Skin of body (tissue), 2 donors: Measurements from ENCODE around the gene ADGRV1. TPM values are rescaled to one million over a fixed set of nuclear protein-coding genes. Genes with fewer than 3 reads are reported as not detected.
"Not testable (repeated sequence)": the region's sequence is repeated elsewhere in the genome, so short reads cannot be mapped to it uniquely, and the experiment has no call there.

Source experiments
- DNase-seq: peaks from one replicate; lab custom pipeline; 2025; lab: John Stamatoyannopoulos, UW
- total RNA-seq: library from RNA; depleted of rRNA; stranded (reverse); fragments of >200 nt; gene quantifications from one replicate; pipeline ENCODE4 v1.2.3, GENCODE V29; 2014

Gene ADGRV1
- total RNA-seq, 1 donor from 2014 or later, result 11.2 TPM

- no peak for DNase-seq
These were observed 424.6 kb downstream of the ADGRV1 start for GRCh38 chr5:90983148-90983547.

- DNase-seq, result peak; percentile 10
These were observed 425.1 kb downstream of the ADGRV1 start for GRCh38 chr5:90983711-90984124.

GRCh38 chr5:90985341-90985740 lies 426.7 kb downstream of the ADGRV1 start:
- no peak for DNase-seq

GRCh38 chr5:90987726-90988125 lies 429.1 kb downstream of the ADGRV1 start:
- peak; percentile 75 for DNase-seq

GRCh38 chr5:90991201-90991600 lies 432.6 kb downstream of the ADGRV1 start:
- no peak for DNase-seq

GRCh38 chr5:90994796-90995195 lies 436.2 kb downstream of the ADGRV1 start:
- no peak for DNase-seq

- no peak for DNase-seq
These were observed 437.5 kb downstream of the ADGRV1 start for GRCh38 chr5:90996089-90996488.

GRCh38 chr5:90997082-90997481 lies 438.5 kb downstream of the ADGRV1 start:
- no peak for DNase-seq

GRCh38 chr5:91000743-91001142 lies 442.1 kb downstream of the ADGRV1 start:
- DNase-seq, result no peak

- no peak for DNase-seq
These were observed 448.1 kb downstream of the ADGRV1 start for GRCh38 chr5:91006713-91007112.

- DNase-seq, result no peak
These were observed 448.7 kb downstream of the ADGRV1 start for GRCh38 chr5:91007251-91007650.

- DNase-seq, result no peak
These were observed 449.3 kb downstream of the ADGRV1 start for GRCh38 chr5:91007780-91008402.

GRCh38 chr5:91010090-91010489 lies 451.5 kb downstream of the ADGRV1 start:
- DNase-seq, result no peak

GRCh38 chr5:91011029-91011428 lies 452.4 kb downstream of the ADGRV1 start:
- no peak for DNase-seq

GRCh38 chr5:91012867-91013266 lies 454.3 kb downstream of the ADGRV1 start:
- not testable (repeated sequence) for DNase-seq

GRCh38 chr5:91016322-91016721 lies 457.7 kb downstream of the ADGRV1 start:
- no peak for DNase-seq

GRCh38 chr5:91016954-91017700 lies 458.5 kb downstream of the ADGRV1 start:
- DNase-seq, result no peak

GRCh38 chr5:91018200-91018599 lies 459.6 kb downstream of the ADGRV1 start:
- no peak for DNase-seq

- DNase-seq, result no peak
These were observed 460.2 kb downstream of the ADGRV1 start for GRCh38 chr5:91018712-91019371.

- no peak for DNase-seq
These were observed 461.6 kb downstream of the ADGRV1 start for GRCh38 chr5:91020065-91020800.

GRCh38 chr5:91022518-91022917 lies 463.9 kb downstream of the ADGRV1 start:
- no peak for DNase-seq

- peak; percentile 42 for DNase-seq
These were observed 465.6 kb downstream of the ADGRV1 start for GRCh38 chr5:91024206-91024605.
